HG03196 (cell line): ENCODE measurements around the gene ZNF711.
"Not testable (repeated sequence)": the region's sequence is repeated elsewhere in the genome, so short reads cannot be mapped to it uniquely, and the experiment has no call there.

Experiments used
- ATAC-seq: cut with Tn5 transposase; IDR thresholded peaks from one replicate; pipeline ENCODE4 v1.9.1; 2021; ENCODE audit not compliant: unreplicated experiment

ZNF711 gene

GRCh38 chrX:85243761-85244449 is at the start of gene ZNF711, which contains the start of gene SATL1:
ZNF711 (plus strand) TSS chrX:85243991; CDS start chrX:85247573, 3,582 bp downstream.
SATL1 (minus strand) TSS chrX:85243779; CDS start chrX:85108968, 134,811 bp downstream.
- ATAC-seq = peak; percentile 37

DNA sequence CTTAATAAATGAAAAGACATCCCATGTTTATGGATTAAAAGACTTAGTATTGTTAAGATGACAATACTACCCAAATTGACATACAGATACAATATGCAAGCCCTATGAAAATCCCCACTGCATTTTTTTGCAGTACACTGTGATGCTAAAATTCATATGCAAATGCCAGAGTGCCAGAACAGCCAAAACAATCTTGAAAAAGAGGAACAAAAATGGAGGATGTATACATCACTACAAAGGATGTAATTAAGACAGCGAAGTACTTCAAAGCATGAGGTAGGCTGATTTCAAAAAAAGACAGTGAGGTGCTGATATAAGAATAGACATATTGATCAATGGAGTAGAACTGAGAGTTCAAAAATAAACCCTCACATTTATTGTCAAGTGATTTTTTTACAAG is 47.5 kb upstream of the ZNF711 start:
- no peak for ATAC-seq

DNA sequence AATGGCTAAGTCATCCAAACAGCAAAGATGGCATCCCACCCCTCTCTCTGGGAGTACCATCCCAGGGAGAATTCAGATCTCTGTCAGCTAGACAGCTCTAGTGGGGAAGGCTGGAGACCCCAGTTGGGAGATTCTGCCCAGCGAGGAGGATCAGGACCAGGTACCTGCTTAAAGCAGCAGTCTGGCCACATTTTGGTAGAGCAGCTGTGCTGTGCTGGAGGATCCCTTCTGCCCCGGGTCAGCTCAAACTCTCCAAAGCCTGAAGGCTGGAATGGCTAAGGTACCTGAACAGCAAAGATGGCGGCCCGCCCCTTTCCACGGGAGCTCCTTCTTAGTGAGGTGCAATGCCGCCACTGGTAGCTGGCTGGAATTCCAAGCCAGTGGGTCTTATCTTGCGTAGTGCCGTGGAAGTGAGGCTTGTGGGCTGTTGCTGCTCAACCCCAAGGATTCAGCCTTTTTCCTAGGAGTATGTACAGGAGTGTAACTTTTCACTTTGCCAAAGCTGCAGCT is 40.3 kb upstream of the ZNF711 start:
- ATAC-seq = no peak

DNA sequence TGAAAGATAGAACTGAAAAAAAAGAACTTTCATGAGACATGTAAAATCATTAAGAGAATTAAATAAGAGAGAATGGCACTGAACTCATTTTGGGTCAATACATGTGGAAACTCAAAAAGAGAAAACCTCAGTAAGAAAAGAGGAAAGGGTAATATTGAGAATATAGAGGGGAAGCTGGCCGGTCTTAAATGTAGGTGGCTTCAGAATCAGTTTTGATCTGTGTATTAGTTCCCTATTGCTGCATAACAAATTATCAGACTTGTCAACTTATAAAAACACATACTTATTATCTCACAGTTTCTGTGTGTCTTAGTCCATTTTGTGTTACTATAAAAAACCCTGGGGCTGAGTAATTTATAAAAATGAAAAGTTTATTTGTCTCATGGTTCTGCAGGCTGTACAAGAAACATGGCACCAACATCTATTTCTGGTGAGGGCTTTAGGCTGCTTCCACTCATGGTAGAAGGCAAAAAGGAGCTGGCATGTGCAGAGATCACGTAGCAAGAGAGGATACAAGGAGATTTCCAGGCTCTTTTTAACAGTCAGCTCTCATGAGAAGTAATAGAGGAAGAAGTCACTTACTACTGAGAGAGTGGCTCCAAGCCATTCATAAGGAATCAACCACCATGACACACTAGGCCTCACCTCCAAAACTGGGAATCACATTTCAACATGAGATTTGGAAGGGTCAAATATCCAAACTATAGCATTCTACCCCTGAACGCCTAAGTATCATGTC is 29.8 kb upstream of the ZNF711 start:
- ATAC-seq = no peak

DNA sequence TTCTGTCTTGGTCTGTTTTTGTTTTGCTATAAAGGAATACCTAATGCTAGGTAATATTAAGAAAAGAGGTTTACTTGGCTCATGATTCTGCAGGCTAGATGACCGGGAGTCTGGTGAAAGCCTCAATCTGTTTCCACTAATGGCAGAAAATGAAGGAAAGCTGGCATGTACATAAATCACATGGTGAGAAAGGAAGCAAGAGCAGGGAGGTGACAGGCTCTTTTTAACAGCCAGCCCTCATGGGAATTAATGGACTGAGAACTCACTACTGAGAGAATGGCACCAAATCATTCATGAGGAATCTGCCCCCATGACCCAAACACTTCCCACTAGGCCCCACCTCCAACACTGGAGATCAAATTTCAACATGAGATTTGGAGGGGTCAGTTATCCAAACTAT is 27.8 kb upstream of the ZNF711 start:
- no peak for ATAC-seq

DNA sequence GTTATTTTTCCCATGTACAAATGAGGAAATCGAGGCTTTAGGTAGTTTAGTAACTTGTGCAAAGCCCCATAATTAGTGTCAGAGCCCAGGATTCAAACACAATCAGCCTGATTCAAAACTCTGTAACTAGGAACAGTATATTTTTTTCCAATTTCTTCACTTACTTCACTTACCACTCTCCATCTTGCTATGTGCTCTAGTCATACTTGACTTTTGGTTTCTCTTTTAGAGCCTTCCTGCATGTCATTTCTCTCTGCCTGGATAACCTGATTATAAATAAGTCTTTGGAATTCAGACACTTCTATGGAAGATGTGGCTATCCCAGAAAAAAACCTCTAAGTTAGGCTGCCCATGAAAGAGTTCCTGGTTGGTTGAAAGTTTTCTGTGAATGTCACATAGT is 22.4 kb upstream of the ZNF711 start:
- no peak for ATAC-seq

DNA sequence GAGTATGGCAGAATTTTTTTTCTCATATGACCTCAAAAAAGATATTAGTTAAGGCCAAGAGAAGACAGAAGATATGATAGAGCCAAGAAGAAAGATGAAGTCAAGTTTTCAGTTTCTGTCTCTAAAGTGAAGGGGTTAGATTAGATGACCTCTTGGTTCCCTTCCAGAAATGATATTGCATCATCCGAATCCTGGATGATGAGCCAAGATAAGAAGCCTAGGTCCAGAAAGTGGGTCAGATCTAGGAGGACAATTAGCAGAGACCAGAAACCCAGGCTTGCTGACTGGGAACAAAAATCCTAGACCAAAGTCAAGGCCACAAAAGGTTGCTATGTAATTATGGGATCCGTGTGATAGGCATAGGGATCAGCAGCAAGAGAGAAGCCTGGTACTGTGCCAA is 20.4 kb upstream of the ZNF711 start:
- no peak for ATAC-seq

GRCh38 chrX:85243155-85243554 is 636 bp upstream of the ZNF711 start:
- ATAC-seq = no peak

- peak; percentile 47 for ATAC-seq
These were observed 840 bp downstream of the ZNF711 start for GRCh38 chrX:85244450-85245211.

DNA sequence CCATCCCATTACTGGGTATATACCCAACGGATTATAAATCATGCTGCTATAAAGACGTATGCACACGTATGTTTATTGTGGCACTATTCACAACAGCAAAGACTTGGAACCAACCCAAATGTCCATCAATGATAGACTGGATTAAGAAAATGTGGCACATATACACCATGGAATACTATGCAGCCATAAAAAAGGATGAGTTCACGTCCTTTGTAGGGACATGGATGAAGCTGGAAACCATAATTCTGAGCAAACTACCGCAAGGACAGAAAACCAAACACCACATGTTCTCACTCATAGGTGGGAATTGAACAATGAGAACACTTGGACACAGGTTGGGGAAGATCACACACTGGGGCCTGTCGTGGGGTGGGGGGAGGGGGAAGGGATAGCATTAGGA is 41.5 kb downstream of the ZNF711 start:
- ATAC-seq = not testable (repeated sequence)

- no peak for ATAC-seq
These were observed 45.4 kb downstream of the ZNF711 start for GRCh38 chrX:85288992-85289723.

GRCh38 chrX:85303544-85303943 is 59.8 kb downstream of the ZNF711 start:
- no peak for ATAC-seq

DNA sequence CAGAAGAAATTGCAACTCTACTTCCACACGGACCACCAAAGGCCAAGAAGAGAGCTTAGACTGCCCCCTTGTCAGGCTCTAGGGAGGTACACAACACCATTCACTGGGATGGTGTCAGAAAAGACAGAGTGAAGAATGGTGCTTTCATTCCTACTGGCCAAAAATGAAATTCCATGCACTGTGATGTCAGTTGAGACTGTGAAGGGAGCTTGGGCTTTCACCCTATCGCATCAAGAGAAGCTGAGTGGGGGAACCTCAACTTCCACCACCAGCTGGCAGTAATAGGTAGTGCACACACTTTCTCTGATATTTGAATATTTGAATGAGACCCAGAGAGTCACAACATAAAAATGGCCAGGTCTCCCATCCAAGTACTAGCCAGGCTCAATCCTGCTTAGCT is 65.9 kb downstream of the ZNF711 start:
- no peak for ATAC-seq

GRCh38 chrX:85311348-85311747 is 67.6 kb downstream of the ZNF711 start:
- ATAC-seq = not testable (repeated sequence)
